Measurements from ENCODE around the gene TACC3.

The TACC3 gene

GRCh38 chr4:1760521-1761071 lies 39.3 kb downstream of the TACC3 start:
- DNase-seq (ENCODE audit: low read depth): no peak

GRCh38 chr4:1761130-1761689 lies 39.9 kb downstream of the TACC3 start:
- DNase-seq (ENCODE audit: low read depth): no peak

DNA sequence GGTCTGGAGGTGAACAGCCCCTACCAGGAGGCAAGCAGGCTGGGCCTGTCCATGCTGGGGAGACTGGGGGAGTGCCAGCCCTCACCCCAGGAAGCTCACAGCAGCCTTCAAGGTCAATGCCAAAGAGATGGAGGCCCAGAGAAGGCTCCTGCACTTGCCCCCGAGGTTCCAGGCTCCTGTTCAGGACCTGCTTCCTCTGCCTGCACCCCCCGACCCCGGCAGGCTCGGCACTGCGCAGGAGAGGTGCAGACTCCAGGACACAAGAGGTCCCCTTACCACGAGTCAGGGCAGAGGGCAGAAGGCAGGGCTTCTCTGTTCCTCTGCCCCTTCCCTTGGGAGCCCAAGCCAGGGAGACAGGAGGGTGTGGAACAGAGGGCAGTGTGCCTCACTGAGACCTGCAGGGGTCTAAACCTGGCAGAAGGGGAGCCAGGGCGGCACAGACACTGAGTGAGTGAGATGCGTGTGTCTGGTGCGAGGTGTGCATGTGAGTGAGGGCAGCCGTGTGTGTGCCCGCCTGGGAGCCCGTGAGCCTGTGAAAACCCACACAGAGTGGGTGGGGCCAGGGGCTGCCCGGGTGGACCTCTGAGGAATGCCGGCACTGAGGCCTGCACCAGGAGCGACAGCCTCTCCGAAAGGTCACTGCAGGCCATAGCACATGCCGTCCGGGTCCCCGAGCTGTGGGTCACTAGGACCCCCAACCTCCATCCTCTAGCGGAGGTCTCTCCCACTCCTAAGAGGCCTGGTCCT lies 41.1 kb downstream of the TACC3 start:
- no peak for DNase-seq (ENCODE audit: low read depth)

DNA sequence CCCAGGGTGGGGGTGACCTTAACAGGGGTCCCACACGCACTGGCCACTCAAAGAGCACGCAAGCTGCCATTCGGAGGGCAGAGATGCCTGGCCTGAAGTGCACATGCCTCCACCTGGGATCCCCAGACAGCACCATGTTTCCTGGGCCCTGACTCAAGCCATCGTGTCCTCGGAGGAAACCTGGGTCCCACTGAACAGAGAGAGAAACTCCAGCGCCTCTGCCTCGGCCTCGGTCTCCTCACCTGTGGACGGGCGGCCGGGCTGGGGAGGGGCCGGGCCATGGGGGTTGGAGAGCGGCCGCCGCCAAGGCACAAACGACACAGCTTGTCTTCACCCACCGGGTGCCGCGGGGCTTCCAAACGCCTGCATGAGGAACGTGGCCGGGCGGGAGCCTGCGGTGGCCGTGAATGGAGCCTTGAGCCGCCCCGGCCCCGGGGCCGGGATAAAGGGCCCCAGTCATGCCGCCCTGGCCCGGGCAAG lies 41.8 kb downstream of the TACC3 start:
- no peak for DNase-seq (ENCODE audit: low read depth)

DNA sequence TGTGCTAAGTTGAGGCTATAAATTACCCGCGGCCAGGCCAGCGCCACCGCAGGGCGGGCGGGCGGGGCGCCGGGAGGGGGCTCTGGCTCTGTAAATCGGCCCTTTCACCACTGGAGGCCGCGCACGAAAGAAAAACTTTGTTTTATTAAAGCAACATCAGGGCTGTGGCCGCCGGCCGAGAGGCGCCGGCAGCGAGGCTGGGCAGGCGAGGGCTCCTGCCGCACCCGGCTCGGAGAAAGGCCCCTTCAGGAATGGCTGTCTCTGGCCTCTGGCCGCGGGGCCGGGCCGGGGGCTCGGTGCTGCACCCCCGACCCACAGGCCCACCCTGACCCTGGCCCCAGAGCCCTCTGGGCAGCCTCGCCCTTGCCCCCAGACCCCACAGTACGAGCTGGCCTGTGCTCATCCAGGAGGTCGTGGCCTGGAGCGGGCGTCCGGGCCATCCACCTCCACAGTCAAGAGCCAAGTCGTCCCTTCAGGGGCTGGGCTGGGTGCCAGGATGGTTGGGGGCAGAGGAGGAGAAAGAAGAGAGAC lies 42.3 kb downstream of the TACC3 start:
- peak; percentile 24 for DNase-seq (ENCODE audit: low read depth)

DNA sequence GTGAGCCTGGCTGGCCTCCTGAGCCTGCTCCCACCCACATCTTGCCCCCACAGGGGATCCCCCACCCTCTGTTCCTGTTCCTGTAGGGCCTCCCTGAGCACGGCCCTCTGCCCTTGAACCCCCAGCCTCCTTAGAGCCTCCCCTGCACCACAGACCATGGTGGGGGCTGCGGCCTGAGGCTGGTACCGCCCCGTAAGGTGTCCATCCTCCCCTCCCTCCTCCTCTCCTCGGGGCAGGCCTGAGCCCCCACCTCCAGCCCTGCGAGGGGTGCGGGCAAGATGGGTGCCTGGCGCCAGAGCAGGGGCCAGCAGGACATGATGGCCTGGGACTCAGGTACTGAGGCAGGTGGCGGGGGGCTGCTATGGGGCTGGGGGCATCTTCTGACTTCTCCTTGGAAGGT lies 43.3 kb downstream of the TACC3 start:
- no peak for DNase-seq (ENCODE audit: low read depth)

GRCh38 chr4:1765409-1766072 lies 44.2 kb downstream of the TACC3 start:
- DNase-seq (ENCODE audit: low read depth): no peak

GRCh38 chr4:1766106-1767060 lies 45.1 kb downstream of the TACC3 start:
- DNase-seq (ENCODE audit: low read depth): no peak

- DNase-seq (ENCODE audit: low read depth): no peak
These were observed 45.9 kb downstream of the TACC3 start for GRCh38 chr4:1767061-1767769.

- DNase-seq (ENCODE audit: low read depth): no peak
These were observed 46.5 kb downstream of the TACC3 start for GRCh38 chr4:1767770-1768366.

DNA sequence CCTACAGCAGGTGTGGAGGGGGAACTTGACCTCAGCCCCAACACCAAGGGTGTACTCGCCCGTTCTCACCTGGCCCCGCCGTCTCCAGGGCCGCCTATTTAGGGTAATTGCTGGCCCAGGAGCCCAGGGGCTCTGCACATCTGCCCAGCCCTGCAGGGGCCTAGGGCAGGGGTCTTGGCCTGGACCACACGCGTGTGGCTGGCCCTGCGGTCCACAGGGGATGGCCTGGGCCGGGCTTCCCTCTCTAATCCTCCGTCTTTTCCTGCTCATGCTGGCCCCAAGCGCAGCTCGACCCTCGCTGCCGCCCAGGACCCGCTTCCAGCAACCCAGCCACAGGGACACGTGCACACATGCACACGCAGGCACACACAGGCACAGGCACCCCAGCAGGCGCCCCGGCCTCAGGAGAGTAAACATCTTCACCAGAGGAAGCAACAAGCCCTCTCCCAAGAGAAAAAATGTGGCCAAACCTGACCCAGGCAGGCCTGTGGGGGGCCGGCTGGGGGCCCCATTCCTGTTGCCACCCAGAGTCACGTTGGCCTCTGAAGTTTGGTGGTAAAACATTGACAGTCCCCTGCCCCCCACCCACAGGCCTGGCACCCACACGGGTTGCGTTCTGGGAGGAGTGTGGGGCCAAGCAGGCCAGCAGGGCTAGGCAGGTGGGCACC lies 47.2 kb downstream of the TACC3 start:
- no peak for DNase-seq (ENCODE audit: low read depth)

- no peak for DNase-seq (ENCODE audit: low read depth)
These were observed 48.4 kb downstream of the TACC3 start for GRCh38 chr4:1769692-1770091.

GRCh38 chr4:1770245-1770644 lies 48.9 kb downstream of the TACC3 start:
- DNase-seq (ENCODE audit: low read depth): no peak

DNA sequence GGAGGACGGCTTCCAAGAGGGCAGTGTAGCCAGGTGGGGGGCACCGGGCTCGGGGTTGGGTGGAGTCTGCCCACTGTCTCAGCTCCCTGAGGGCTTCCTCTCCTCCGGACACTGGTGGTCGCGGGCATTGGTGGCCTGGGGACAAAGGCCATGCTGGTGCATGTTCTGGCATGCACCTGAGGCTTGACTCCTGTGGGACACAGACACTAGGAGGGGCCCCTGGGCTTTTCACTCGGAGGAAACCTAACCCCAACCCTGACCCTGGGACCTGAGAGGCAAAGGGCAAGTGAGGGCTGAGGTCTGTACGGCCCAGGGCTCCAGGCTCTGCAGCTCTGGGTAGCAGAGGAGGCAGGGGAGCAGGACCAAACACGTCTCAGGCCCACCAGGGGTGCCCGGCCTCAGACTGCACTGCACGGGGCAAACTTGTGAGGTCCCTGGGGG lies 49.5 kb downstream of the TACC3 start:
- no peak for DNase-seq (ENCODE audit: low read depth)

DNA sequence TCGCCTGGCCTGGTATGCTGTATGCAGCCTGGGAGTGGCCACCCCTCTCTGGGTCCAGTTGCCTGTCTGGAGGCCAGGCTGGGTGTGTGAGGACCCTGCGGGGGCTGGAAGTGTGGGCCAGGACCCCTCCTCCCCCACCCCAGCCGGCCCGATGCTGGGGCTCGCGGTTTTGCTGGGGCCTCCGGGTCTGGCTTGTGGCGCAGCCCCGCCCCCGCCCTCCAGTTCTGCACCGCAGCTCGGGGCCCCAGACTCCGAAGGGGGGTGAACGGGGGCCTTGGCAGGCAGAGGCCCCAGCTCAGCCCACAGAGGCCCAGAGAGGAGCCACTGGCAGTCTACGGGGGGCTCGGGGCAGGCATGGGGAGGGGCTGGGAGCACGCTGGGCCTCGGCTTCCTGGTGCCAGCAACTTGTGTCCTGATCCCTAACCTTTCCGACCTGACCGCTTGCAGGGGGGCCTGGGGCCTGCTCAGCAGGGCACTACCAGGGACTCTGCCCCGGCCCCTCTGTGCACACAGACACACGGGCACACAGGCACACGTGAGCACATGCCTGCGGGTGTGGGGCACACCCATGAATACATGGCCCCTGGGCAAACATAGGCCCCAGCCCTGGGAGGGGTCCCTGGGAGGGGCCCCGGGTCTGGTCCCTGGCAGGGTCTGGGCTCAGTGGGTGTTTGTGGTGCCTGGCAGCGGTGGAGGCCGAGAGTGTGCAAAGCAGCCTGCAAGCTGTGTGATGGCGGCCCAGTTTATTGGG lies 50.4 kb downstream of the TACC3 start:
- no peak for DNase-seq (ENCODE audit: low read depth)

DNA sequence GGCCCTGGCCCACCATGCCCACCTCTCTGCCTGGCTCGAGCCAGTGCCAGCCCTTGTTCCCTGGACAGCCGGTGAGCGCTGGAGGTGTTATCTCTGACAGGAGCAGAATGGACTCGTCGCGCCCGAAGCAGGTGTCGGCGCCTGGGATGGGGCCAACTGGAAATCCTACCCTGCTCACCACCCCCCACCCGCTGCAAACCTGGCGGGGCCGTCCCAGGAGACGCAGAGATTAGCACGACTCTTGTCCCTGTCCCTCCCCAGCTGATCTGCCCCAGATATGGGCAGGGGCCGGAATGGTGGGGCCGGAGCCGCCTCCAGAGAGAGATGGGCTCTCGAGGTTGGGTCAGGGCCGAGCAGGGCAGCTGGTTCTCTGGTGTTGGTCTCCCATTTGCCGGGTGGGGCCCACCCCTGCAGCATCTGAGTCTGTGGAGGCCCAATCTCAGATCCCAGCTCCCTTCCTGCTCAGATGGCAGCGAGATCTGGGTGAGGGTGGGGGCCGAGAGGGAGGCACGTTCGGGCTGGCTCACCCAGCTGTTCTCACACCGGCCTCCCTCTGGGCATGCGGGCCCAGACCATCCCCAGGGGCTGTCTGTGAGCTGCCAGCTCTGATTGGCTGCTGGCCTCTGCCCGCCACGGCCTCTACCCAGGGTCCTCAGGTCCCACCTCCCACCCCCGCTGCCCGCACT lies 51.7 kb downstream of the TACC3 start:
- DNase-seq (ENCODE audit: low read depth): no peak

DNA sequence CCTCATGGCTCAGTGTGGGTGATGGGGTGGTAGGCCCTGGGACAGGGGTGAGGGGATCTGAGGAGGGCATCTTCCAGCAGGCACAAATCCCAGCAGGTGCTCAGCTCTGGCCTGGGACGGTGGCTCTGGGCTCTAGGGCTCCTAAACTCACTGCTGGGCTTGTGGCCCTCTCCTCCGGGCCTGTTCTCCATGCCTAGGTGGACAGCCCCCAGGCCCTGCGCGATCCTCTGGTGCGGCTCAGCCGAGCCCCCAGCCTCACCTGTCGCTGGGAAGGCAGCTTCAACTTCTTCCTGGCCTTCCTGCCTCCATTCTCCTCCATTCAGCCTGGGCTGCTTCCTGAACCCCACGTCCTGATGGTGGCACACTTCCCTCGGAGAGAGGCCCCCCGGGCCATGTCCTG lies 52.4 kb downstream of the TACC3 start:
- no peak for DNase-seq (ENCODE audit: low read depth)

DNA sequence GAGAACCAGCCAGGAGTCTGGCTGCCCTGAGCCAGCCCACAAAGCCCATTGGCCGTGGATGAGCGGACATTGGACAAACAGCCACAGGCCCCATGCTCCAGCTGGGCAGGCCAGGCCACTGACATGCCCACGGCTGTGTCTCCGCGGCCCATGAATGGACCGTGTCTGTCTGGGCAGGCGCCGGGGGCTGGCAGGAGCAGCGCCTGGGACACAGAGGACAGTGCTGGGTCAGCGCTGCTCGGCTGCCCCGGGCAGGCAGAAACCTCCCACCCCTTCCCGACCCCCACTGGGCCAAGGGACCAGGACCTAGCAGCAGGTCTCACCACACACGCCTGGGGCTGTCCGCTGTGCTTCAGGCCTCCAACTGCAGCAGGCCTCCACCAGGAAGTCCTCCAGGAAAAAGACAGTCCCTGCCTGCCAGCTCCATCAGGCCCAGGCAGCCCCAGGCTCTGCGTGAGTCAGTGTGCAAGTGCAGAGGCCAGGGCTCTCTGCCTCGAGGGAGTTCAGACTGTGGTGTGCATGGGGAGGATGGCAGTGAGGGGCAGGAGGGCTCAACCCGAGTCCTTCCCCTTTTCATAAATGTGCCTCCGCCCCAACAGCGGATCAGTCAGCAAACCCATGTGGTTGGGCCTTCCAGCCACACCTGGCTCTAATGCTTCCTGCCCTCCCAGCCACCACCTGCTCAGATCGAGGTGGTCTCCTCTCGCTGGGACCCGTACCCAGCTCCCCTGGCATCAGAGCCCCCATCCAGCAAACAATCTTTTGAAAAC lies 54.6 kb downstream of the TACC3 start:
- no peak for DNase-seq (ENCODE audit: low read depth)

Data from GM04504 (cell line).